CD4-positive, alpha-beta T cell treated with Interleukin-12 subunit alpha and Interleukin-12 subunit beta, for 1 hour (primary cell): ENCODE results near the gene GULP1.
"Not testable (repeated sequence)": the region's sequence is repeated elsewhere in the genome, so short reads cannot be mapped to it uniquely, and the experiment has no call there.

Experiments
- DNase-seq: peaks from one replicate; pipeline ENCODE4 v3.0.0-alpha.2; 2020

GULP1 gene

GRCh38 chr2:188293601-188294351 is 2.1 kb downstream of the GULP1 start:
- DNase-seq = no peak

- no peak for DNase-seq
These were observed 2.8 kb downstream of the GULP1 start for GRCh38 chr2:188294352-188294926.

GRCh38 chr2:188295067-188295685 is 3.5 kb downstream of the GULP1 start:
- DNase-seq = no peak

GRCh38 chr2:188297978-188298377 is 6.3 kb downstream of the GULP1 start:
- DNase-seq = no peak

- not testable (repeated sequence) for DNase-seq
These were observed 7.3 kb downstream of the GULP1 start for GRCh38 chr2:188298937-188299371.

GRCh38 chr2:188303363-188304031 is 11.8 kb downstream of the GULP1 start:
- DNase-seq = no peak

GRCh38 chr2:188305271-188305670 is 13.6 kb downstream of the GULP1 start:
- DNase-seq = no peak

GRCh38 chr2:188306271-188306670 is 14.6 kb downstream of the GULP1 start:
- DNase-seq = no peak

- DNase-seq = no peak
These were observed 16.2 kb downstream of the GULP1 start for GRCh38 chr2:188307850-188308283.

- DNase-seq = no peak
These were observed 16.8 kb downstream of the GULP1 start for GRCh38 chr2:188308483-188308882.

GRCh38 chr2:188309364-188309763 is 17.7 kb downstream of the GULP1 start:
- DNase-seq = no peak

GRCh38 chr2:188314314-188315054 is 22.8 kb downstream of the GULP1 start:
- DNase-seq = no peak

- no peak for DNase-seq
These were observed 24.1 kb downstream of the GULP1 start for GRCh38 chr2:188315750-188316149.

GRCh38 chr2:188316342-188316741 is 24.7 kb downstream of the GULP1 start:
- no peak for DNase-seq

- DNase-seq = no peak
These were observed 25.2 kb downstream of the GULP1 start for GRCh38 chr2:188316791-188317423.

GRCh38 chr2:188318161-188318749 is 26.6 kb downstream of the GULP1 start:
- no peak for DNase-seq

- no peak for DNase-seq
These were observed 28.2 kb downstream of the GULP1 start for GRCh38 chr2:188319838-188320237.

- DNase-seq = no peak
These were observed 29.2 kb downstream of the GULP1 start for GRCh38 chr2:188320861-188321260.

GRCh38 chr2:188322569-188323551 is 31.2 kb downstream of the GULP1 start:
- DNase-seq = no peak

GRCh38 chr2:188324067-188324466 is 32.4 kb downstream of the GULP1 start:
- no peak for DNase-seq

- DNase-seq = no peak
These were observed 34.6 kb downstream of the GULP1 start for GRCh38 chr2:188326290-188326668.
